GDM1 (cell line): ENCODE measurements around the gene NKX1-2.

Experiments
- DNase-seq: peaks from one replicate; lab custom pipeline; 2025; lab: John Stamatoyannopoulos, UW

NKX1-2 gene

DNA sequence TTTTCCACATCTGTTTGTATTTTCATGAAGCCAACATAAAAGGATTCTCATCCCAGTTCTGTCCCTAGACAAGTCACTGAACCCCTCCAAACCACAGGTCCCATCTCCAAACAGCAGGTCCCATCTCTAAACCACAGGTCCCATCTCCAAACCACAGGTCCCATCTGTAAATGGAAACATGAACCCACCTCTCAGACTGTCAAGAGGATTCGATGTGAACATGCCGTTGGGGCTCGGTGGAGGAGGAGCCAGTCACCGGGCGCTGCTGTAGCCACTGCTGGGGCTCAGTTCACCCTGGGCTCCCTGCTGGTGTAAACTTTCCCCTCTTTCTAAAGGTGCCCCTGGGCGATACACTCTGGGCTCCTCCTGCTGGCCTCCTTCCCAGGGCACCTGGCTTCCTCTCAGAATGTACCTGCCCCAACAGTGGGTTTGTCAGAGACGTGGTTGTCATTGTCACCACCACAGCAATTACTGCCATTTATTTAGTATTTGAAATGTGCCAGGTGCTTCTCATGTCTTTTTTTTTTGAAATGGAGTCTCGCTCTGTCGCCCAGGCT is 24.8 kb upstream of the NKX1-2 start:
- no peak for DNase-seq

GRCh38 chr10:124473070-124473469 is 23.2 kb upstream of the NKX1-2 start:
- DNase-seq: no peak

GRCh38 chr10:124472071-124472470 is 22.2 kb upstream of the NKX1-2 start:
- DNase-seq: no peak

GRCh38 chr10:124470544-124471434 is 21.0 kb upstream of the NKX1-2 start:
- no peak for DNase-seq

GRCh38 chr10:124469956-124470484 is 20.2 kb upstream of the NKX1-2 start:
- no peak for DNase-seq

- DNase-seq: no peak
Observed at GRCh38 chr10:124468624-124469023, 18.8 kb upstream of the NKX1-2 start.

DNA sequence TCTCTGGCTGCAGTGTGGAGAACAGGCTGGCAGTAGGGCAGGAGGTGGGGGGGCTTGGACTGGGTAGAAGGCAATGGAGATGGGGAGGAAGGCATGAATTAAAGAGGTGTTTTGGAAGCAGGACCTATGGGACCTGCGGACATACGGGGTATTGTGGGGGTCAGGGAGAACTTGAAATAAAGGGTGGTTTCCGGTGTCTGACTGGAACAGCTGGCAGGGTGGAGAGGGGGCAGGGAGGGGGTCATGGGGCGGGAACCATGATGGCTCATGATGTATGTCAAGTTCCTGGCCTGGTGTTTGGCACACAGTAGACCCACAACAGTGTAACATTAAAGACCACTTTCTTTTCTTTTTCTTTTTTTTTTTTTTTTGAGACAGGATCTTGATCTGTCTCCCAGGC is 17.3 kb upstream of the NKX1-2 start:
- DNase-seq: no peak

DNA sequence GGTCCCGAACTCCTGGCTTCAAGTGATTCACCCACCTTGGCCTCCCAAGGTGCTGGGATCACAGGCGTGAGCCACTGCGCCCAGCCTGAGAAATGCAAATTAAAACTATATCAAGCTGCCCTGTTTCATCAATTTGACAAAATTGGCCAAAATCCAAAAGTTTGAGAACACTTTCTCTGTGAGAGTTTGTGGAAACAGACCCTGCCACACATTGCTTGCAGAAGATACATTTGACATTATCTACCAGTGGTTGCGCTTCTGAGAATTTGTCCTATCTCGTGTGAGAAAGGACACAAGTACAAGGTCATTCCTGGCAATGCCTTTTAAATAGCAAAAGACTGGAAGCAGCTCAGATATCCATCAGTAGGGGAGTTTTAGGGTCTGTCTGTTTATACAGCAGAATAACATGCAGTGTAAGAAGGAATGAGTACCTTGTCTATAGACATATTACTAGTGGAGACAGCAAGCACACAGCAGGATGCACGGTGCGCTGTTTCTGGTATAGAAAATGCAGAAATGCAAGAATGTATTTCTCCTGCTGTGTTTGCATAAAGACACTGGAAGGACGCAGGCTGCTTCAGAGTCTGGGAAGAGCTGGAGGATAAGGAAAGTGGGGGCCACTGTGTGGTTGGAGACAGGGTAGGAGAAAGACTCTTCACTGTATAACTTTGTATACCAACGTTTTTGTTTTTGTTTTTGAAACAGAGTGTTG is 16.1 kb upstream of the NKX1-2 start:
- DNase-seq: no peak

DNA sequence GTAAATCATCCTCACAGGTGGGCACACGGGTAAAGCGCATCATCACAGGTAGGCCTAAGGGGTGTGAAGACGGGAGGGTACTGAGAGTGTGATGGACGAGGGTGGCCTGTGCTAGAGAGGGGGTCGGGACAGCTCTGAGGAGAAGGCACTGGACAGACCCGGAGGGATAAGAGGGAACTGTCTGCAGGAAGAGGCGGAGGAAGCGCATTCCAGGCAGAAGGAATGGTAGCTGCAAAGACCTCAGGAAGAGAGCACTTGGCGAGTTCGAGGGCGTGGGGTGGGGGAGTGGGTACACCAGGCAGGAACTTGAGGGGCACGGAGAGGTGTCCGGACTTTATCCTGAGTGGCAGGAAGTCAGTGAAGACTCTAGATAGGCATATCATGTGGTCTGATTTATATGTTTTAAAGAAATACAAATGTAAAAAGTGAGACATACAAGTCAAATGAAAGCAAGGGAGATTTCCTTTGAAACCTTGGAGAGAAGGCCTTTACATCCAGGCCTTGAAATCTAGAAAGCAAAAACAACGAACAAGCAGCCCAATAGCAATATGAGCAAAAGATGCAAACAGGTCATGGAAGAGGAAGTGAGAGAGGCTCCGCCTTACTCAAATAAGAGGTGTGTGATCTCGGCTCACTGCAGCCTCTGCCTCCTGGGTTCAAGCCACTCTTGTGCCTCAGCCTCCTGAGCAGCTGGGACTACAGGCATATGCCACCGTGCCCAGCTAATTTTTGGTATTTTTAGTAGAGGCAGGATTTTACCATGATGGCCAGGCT is 15.4 kb upstream of the NKX1-2 start:
- DNase-seq: no peak

GRCh38 chr10:124464028-124464965 is 14.5 kb upstream of the NKX1-2 start:
- DNase-seq: no peak

DNA sequence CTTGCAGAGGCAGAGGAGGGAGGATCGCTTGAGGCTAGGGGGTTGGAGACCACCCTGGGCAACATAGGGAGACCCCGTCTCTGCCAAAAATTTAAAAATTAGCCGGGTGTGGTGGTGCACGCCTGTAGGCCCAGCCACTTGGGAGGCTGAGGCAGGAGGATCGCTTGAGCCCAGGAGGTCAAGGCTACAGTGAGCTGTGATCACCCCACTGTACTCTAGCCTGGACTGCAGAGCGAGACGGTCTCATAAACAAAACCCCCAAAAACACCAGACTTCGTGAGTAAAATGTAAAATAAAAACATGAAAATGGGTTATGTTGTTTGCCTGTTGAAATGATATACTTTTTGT is 12.5 kb upstream of the NKX1-2 start:
- DNase-seq: no peak

DNA sequence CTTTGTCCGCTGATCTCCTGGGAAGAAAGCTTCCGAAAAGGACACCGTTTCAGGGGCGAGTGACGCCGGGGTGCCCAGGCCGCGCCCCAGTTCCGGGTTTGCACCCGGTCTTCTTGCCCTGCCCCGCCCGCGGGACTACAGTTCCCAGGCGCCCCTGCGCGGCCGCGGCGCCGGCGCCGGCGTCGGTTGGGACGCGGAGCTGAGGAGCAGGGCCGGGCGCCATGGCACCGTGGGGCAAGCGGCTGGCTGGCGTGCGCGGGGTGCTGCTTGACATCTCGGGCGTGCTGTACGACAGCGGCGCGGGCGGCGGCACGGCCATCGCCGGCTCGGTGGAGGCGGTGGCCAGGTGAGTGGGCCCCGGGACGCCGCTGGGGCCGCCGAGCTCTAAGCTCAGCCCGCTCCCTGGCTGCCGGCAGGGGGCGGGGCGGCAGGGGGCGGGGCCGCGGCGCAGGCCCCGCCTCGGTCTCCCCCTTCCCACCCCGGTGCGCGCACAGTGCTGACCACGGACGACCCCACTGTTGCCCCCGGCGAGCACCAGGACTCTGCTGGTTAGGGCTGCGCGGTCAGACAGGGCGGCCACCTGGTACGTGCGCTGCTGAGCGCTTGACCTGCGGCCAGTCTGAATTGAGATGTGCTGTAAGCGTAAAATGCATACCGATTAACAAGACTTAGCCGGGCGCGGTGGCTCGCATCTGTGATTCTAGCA is 12.0 kb upstream of the NKX1-2 start, which contains the start of gene LHPP:
TSS of gene LHPP (plus strand) at position 182 of the 706 bp plus-strand sequence. CDS start at position 222, 40 bp downstream.
- peak; percentile 80 for DNase-seq

DNA sequence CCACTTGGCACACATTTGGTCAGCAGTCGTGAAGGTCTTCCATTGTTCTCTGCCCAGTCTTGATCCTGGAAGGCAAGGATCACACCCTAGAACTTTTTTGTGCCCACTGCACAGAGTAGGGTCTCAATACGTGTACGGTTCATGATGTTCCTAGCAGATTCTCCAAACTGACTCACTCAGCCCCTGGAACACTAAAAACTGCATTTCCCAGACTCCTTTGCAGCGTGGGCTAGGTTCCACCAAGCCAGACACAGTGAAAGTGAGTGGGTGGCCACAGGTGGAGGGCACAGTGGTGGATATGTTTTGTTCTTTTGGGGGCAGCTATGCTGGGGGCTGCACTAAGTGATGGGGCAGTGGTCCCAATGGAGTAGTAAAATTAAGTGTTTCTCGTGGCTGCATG is 10.3 kb upstream of the NKX1-2 start:
- no peak for DNase-seq

GRCh38 chr10:124459395-124459794 is 9.6 kb upstream of the NKX1-2 start:
- DNase-seq: no peak

DNA sequence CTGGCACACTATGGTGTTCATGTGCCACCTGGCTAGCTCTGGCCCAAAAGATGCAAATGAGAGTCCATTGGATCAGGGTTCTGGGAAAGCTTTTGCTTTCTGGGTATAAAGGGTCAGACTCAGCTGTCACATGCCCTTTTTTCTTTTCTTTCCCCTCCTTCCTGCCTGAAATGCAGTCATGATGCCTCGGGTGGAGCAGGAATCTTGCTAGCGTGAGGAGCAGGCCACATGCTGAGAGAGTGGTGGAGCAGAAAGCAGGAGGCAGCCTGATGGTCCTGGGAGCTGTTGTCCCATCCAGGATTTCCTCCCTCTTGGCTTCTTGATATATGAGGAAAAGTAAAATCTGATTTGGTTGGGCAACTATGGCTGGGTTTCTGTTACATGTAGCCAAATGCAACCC is 9.1 kb upstream of the NKX1-2 start:
- no peak for DNase-seq

DNA sequence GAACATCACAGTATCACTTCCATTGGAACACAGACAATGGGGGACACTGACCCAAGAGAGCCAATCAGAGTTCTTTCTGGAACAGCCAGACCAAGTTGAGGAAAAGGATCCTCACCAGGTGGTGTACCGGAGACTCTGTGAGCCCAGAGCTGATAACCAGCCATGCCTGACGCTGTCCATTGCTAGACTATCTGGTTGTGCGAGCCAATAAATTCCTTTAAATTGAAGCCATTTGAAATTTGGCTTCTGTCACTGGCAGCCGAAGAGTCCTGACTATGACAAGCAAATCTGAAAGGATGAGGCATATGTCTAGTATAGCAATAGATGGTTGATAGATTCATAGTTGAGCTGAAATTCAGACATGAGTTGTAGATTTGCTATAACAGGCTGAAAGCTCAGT is 8.6 kb upstream of the NKX1-2 start:
- no peak for DNase-seq

- no peak for DNase-seq
Observed at GRCh38 chr10:124455441-124455840, 5.6 kb upstream of the NKX1-2 start.

DNA sequence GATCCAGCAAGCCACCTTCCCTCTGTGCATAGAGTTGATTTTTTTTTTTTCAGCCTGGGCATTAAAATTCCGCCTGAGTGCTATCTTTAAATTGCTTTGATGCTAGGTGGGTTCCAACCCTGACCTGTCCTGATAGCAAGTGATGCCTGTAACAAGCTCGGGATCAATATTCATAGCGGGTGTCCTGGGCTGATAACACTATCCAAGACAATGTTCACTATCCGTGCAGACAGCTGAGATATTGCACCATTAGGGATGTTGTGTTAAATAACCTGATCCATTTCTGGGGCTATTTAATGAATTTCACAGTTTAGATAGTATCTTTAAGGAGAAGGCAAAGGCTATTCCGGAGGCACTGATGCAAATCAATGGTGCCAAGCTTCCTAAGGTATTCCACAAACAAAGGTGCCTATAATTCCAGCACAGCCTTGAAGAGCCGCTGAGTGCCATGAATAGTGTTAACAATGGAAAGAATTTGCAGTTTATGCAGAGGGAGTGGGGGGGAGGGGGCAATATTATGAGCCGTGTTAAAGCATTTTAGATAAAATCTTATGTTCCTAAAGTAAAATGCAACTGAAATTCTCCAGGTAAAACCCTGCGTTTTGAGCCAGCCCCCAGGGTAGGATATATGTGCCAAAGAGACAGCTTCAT is 4.2 kb upstream of the NKX1-2 start:
- no peak for DNase-seq

DNA sequence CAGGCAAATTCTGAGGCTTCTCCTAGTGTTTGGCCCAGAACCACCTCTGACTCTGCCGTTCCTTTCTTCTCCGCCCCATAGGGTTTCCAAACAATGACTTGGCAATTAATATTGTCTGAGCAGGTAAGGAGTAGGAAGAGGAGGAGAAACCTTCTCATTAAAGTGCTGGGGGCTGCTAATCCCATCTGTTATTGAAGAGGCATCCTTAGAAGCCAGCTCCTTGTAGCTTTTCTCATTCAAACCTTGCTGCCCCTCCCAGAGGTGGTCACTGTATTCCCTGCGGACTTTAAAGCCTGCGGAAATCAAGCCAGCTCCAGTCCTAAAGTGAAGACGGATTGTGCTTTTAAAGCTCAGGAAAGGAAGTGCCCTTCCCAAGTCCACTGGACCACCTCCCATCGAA is 1.4 kb upstream of the NKX1-2 start:
- no peak for DNase-seq

- no peak for DNase-seq
Observed at GRCh38 chr10:124450783-124451057, 885 bp upstream of the NKX1-2 start.
